ENCODE measurements around the gene CHKB.
"Not testable (repeated sequence)": the region's sequence is repeated elsewhere in the genome, so short reads cannot be mapped to it uniquely, and the experiment has no call there.

The CHKB gene

GRCh38 chr22:50610581-50610980 lies 27.9 kb upstream of the CHKB start:
- Histone ChIP-seq H3K79me2 (ENCODE audit: control insufficient read depth, insufficient read depth, low read length, unreplicated experiment) (no peaks in the 10 kb centered on the region), H3K27me3 (ENCODE audit: insufficient read depth, low read length) (no peaks in the 10 kb centered on the region), H2AFZ (ENCODE audit: low read length, unreplicated experiment) (no peak overlapping the region), H3K4me3 (ENCODE audit: low read depth, low read length) (no peak overlapping the region), H3K36me3 (ENCODE audit: insufficient read depth, low read length) (no peaks in the 10 kb centered on the region), H3K4me1 (ENCODE audit: control insufficient read depth, insufficient read depth, low read length, unreplicated experiment) (no peaks in the 10 kb centered on the region), H3K27ac (ENCODE audit: low read depth, low read length) (no peak overlapping the region)

GRCh38 chr22:50610041-50610451 lies 27.4 kb upstream of the CHKB start:
- Histone ChIP-seq H3K4me3 (ENCODE audit: low read depth, low read length) (no peak overlapping the region), H3K27me3 (ENCODE audit: insufficient read depth, low read length) (no peaks in the 10 kb centered on the region), H3K4me1 (ENCODE audit: control insufficient read depth, insufficient read depth, low read length, unreplicated experiment) (no peaks in the 10 kb centered on the region), H3K27ac (ENCODE audit: low read depth, low read length) (no peak overlapping the region), H3K36me3 (ENCODE audit: insufficient read depth, low read length) (no peaks in the 10 kb centered on the region), H3K79me2 (ENCODE audit: control insufficient read depth, insufficient read depth, low read length, unreplicated experiment) (no peaks in the 10 kb centered on the region), H2AFZ (ENCODE audit: low read length, unreplicated experiment) (no peak overlapping the region)

DNA sequence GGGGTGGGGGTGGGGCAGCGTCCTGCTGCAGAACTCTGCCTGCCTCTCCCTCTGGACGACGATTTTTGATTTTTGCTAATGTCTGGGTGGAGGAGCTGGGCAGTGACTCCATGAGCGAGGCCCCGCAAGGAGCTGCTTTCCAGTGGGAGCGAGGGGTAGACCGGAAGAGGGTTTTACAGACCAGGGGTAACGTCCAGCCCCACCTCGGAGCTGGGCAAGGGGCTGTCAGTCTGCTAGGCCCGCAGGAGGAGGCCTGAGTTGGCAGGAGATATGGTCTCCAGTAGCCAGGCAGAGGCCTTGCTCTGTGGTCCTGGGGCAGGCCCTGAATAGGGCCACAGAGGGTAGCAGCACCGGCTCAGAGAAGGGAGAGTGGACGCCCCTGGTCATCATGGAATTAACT lies 26.9 kb upstream of the CHKB start:
- Histone ChIP-seq H3K27ac (ENCODE audit: low read depth, low read length) (no peak overlapping the region), H3K27me3 (ENCODE audit: insufficient read depth, low read length) (no peaks in the 10 kb centered on the region), H3K4me3 (ENCODE audit: low read depth, low read length) (no peak overlapping the region), H3K4me1 (ENCODE audit: control insufficient read depth, insufficient read depth, low read length, unreplicated experiment) (no peaks in the 10 kb centered on the region), H2AFZ (ENCODE audit: low read length, unreplicated experiment) (no peak overlapping the region), H3K36me3 (ENCODE audit: insufficient read depth, low read length) (no peaks in the 10 kb centered on the region), H3K79me2 (ENCODE audit: control insufficient read depth, insufficient read depth, low read length, unreplicated experiment) (no peaks in the 10 kb centered on the region)

GRCh38 chr22:50608996-50609395 lies 26.3 kb upstream of the CHKB start:
- Histone ChIP-seq H3K36me3 (ENCODE audit: insufficient read depth, low read length) (no peaks in the 10 kb centered on the region), H2AFZ (ENCODE audit: low read length, unreplicated experiment) (no peak overlapping the region), H3K79me2 (ENCODE audit: control insufficient read depth, insufficient read depth, low read length, unreplicated experiment) (no peaks in the 10 kb centered on the region), H3K27ac (ENCODE audit: low read depth, low read length) (no peak overlapping the region), H3K27me3 (ENCODE audit: insufficient read depth, low read length) (no peaks in the 10 kb centered on the region), H3K4me3 (ENCODE audit: low read depth, low read length) (no peak overlapping the region), H3K4me1 (ENCODE audit: control insufficient read depth, insufficient read depth, low read length, unreplicated experiment) (no peaks in the 10 kb centered on the region)

- H3K36me3 ChIP-seq (ENCODE audit: insufficient read depth, low read length); H3K27me3 ChIP-seq (ENCODE audit: insufficient read depth, low read length); H3K4me1 ChIP-seq (ENCODE audit: control insufficient read depth, insufficient read depth, low read length, unreplicated experiment); H3K4me3 ChIP-seq (ENCODE audit: low read depth, low read length); H2AFZ ChIP-seq (ENCODE audit: low read length, unreplicated experiment); H3K79me2 ChIP-seq (ENCODE audit: control insufficient read depth, insufficient read depth, low read length, unreplicated experiment); H3K27ac ChIP-seq (ENCODE audit: low read depth, low read length): not testable (repeated sequence)
Measured at GRCh38 chr22:50608058-50608840, 25.6 kb upstream of the CHKB start.

DNA sequence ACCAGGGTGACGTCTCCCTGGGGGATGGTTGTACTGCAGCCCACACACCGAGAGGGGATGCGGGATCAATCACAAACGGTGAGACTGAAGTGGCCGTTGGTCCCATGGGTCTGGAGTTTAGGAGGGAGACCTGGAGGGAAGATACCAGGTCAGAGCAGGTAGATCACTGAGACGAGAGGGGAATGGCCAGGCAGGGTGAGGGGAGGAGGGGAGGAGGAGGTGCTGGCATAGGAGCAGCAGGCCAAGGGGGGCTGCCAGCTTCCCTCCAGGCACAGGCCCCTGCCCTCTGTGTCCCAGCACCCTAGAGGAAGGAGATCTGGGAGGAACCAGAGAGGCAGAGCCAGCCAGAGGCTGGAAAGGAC lies 25.0 kb upstream of the CHKB start:
- Histone ChIP-seq H3K79me2 (ENCODE audit: control insufficient read depth, insufficient read depth, low read length, unreplicated experiment) (no peaks in the 10 kb centered on the region), H2AFZ (ENCODE audit: low read length, unreplicated experiment) (no peak overlapping the region), H3K4me3 (ENCODE audit: low read depth, low read length) (no peak overlapping the region), H3K27ac (ENCODE audit: low read depth, low read length) (no peak overlapping the region), H3K4me1 (ENCODE audit: control insufficient read depth, insufficient read depth, low read length, unreplicated experiment) (no peaks in the 10 kb centered on the region), H3K27me3 (ENCODE audit: insufficient read depth, low read length) (no peaks in the 10 kb centered on the region), H3K36me3 (ENCODE audit: insufficient read depth, low read length) (no peaks in the 10 kb centered on the region)

- H3K27me3 ChIP-seq (ENCODE audit: insufficient read depth, low read length) = 0 out of 2 replicates have a peak, but pooled peaks cover 2% of the 10 kb centered on the region
- no peaks in the 10 kb centered on the region for H3K79me2 ChIP-seq (ENCODE audit: control insufficient read depth, insufficient read depth, low read length, unreplicated experiment)
- H3K4me1 ChIP-seq (ENCODE audit: control insufficient read depth, insufficient read depth, low read length, unreplicated experiment) = no peaks in the 10 kb centered on the region
- H2AFZ ChIP-seq (ENCODE audit: low read length, unreplicated experiment) = no peak overlapping the region
- no peaks in the 10 kb centered on the region for H3K36me3 ChIP-seq (ENCODE audit: insufficient read depth, low read length)
- H3K4me3 ChIP-seq (ENCODE audit: low read depth, low read length) = no peak overlapping the region
- H3K27ac ChIP-seq (ENCODE audit: low read depth, low read length) = no peak overlapping the region
Measured at GRCh38 chr22:50606946-50607658, 24.5 kb upstream of the CHKB start.

DNA sequence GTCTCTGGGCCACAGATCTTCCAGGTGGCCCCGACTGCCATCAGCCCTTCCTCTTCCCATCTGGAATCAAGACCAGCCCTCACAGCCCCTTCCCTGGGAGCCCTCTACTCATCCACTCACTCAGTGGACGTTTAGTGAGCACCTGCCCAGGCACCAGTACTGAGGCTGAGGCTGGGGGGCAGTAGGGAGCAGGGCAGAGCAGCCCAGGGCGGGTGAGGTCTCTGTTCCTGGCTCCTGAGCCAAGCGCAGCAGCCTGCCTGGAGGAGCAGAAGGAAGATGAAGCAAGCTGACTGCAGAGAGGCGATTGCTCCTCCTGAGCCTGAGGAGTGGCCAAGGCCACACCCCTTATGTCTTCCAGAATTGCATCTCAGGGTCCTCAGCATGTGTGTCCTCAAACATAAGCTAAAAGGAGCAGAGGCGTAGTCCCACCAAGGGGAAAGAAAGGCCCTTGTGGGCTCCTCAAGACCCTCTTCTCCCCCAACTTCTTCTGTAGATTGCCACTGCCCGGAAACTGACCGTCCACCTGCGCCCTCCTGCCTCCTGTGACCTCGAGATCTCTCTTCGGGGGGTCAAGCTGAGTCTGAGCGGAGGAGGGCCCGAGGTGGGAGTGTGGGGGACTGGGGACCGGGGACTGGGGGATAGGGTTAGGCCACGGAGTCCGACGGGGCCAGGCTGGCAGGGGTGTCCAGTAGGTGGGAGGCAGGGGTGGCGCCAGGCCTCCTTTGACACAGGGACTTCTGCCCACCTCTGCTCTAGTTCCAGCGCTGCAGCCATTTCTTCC lies 23.7 kb upstream of the CHKB start:
- Histone ChIP-seq H3K27ac (ENCODE audit: low read depth, low read length) (no peak overlapping the region), H3K27me3 (ENCODE audit: insufficient read depth, low read length) (0 out of 2 replicates have a peak, but pooled peaks cover 4% of the 10 kb centered on the region), H3K79me2 (ENCODE audit: control insufficient read depth, insufficient read depth, low read length, unreplicated experiment) (no peaks in the 10 kb centered on the region), H3K4me1 (ENCODE audit: control insufficient read depth, insufficient read depth, low read length, unreplicated experiment) (no peaks in the 10 kb centered on the region), H2AFZ (ENCODE audit: low read length, unreplicated experiment) (no peak overlapping the region), H3K36me3 (ENCODE audit: insufficient read depth, low read length) (no peaks in the 10 kb centered on the region), H3K4me3 (ENCODE audit: low read depth, low read length) (no peak overlapping the region)

GRCh38 chr22:50605613-50606074 lies 23.0 kb upstream of the CHKB start:
- no peak overlapping the region for H3K4me3 ChIP-seq (ENCODE audit: low read depth, low read length)
- no peak overlapping the region for H3K27ac ChIP-seq (ENCODE audit: low read depth, low read length)
- 0 out of 2 replicates have a peak, but pooled peaks cover 4% of the 10 kb centered on the region for H3K27me3 ChIP-seq (ENCODE audit: insufficient read depth, low read length)
- no peaks in the 10 kb centered on the region for H3K4me1 ChIP-seq (ENCODE audit: control insufficient read depth, insufficient read depth, low read length, unreplicated experiment)
- H3K79me2 ChIP-seq (ENCODE audit: control insufficient read depth, insufficient read depth, low read length, unreplicated experiment) = no peaks in the 10 kb centered on the region
- no peak overlapping the region for H2AFZ ChIP-seq (ENCODE audit: low read length, unreplicated experiment)
- H3K36me3 ChIP-seq (ENCODE audit: insufficient read depth, low read length) = no peaks in the 10 kb centered on the region

DNA sequence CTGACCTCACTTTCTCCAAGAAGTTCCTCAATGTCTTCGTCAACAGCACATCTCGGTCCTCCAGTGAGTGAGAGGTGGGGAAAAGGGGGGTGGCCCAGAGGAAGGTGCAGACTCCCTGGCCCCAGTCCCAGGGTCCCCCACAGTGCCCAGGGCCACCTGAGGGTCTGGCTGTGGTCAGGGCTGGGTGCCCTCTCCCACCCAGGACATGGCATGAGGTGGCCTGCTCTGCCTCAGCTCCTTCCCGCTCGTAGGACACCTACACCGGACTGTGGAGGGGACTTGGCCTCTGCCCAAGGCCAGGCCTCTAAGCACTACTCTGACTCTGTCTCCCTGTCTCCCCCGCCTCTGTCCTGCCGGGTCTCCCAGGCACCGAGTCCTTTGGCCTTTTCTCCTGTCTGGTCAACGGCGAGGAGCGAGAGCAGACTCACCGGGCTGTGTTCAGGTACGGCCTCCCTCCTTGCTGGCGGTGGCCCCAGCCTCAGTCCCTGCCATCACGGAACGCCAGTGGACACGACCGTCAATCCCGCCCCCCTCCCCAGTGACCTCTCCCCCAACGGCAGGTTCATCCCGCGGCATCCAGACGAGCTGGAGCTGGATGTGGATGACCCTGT lies 22.5 kb upstream of the CHKB start:
- Histone ChIP-seq H3K4me3 (ENCODE audit: low read depth, low read length) (no peak overlapping the region), H3K4me1 (ENCODE audit: control insufficient read depth, insufficient read depth, low read length, unreplicated experiment) (no peaks in the 10 kb centered on the region), H3K27me3 (ENCODE audit: insufficient read depth, low read length) (0 out of 2 replicates have a peak, but pooled peaks cover 4% of the 10 kb centered on the region), H2AFZ (ENCODE audit: low read length, unreplicated experiment) (no peak overlapping the region), H3K27ac (ENCODE audit: low read depth, low read length) (no peak overlapping the region), H3K36me3 (ENCODE audit: insufficient read depth, low read length) (no peaks in the 10 kb centered on the region), H3K79me2 (ENCODE audit: control insufficient read depth, insufficient read depth, low read length, unreplicated experiment) (no peaks in the 10 kb centered on the region)
